WTC11 (cell line): ENCODE data around the gene ROR2. TPM values are rescaled to one million over a fixed set of nuclear protein-coding genes. Genes with fewer than 3 reads are reported as not detected.

Experiments
- ATAC-seq: fragments of 200-7000 bp; cut with Tn5 transposase; 2 replicates; pipeline ENCODE4 v1.10.0; 2021; ENCODE audit warnings: mild to moderate bottlenecking, moderate library complexity
- CTCF ChIA-PET: fragments of 300-600 bp; sonication (Branson Sonifier 250); formaldehyde crosslinking; loops from one replicate; lab custom pipeline; 2021; ENCODE audit warnings: antibody characterized with exemption; lab: Charles Lee
- POLR2A ChIA-PET: fragments of 350-600 bp; sonication (Branson Sonifier 250); formaldehyde crosslinking; loops from one replicate; lab custom pipeline; 2021; ENCODE audit warnings: antibody characterized with exemption; lab: Charles Lee
- DNase-seq: peaks from one replicate; pipeline ENCODE4 v3.0.0; 2021; ENCODE audit warnings: low spot score
- H3K27ac Mint-ChIP-seq: 2 replicates; pipeline ENCODE4 v1.8.0; 2021; ENCODE audit warnings: mixed read lengths
- H3K27me3 Mint-ChIP-seq: 2 replicates; pipeline ENCODE4 v1.8.0; 2021; ENCODE audit warnings: low read depth, mild to moderate bottlenecking, moderate library complexity, mixed read lengths
- H3K36me3 Mint-ChIP-seq: 2 replicates; pipeline ENCODE4 v1.8.0; 2021; ENCODE audit warnings: mixed read lengths
- H3K4me1 Mint-ChIP-seq: 2 replicates; pipeline ENCODE4 v1.8.0; 2022; ENCODE audit warnings: mixed read lengths
- H3K4me3 Mint-ChIP-seq: 2 replicates; pipeline ENCODE4 v1.8.0; 2021; ENCODE audit warnings: mild to moderate bottlenecking, moderate library complexity, mixed read lengths
- H3K9me3 Mint-ChIP-seq: 2 replicates; pipeline ENCODE4 v1.8.0; 2021; ENCODE audit warnings: mixed read lengths
- ARID4B ChIP-seq: sonication (generic); formaldehyde crosslinking; IDR thresholded peaks from 2 replicates; pipeline ENCODE4 v1.8.0; 2023; ENCODE audit warnings: missing genetic modification reagents, mild to moderate bottlenecking, borderline replicate concordance
- ATF3 ChIP-seq: sonication (generic); formaldehyde crosslinking; conservative IDR thresholded peaks from 2 replicates; pipeline ENCODE4 v1.8.1; 2022; ENCODE audit warnings: mild to moderate bottlenecking, missing genetic modification reagents
- CBFB ChIP-seq: sonication (generic); formaldehyde crosslinking; IDR thresholded peaks from 2 replicates; pipeline ENCODE4 v1.8.1; 2022; ENCODE audit warnings: mild to moderate bottlenecking, low read depth, missing genetic modification reagents
- E2F4 ChIP-seq: sonication (generic); formaldehyde crosslinking; IDR thresholded peaks from 2 replicates; pipeline ENCODE4 v1.8.1; 2022; ENCODE audit warnings: low read depth, mild to moderate bottlenecking, moderate library complexity, missing genetic modification reagents, borderline replicate concordance
- E2F5 ChIP-seq: sonication (generic); formaldehyde crosslinking; IDR thresholded peaks from 2 replicates; pipeline ENCODE4 v1.8.1; 2022; ENCODE audit warnings: mild to moderate bottlenecking, moderate library complexity, missing genetic modification reagents
- ELF4 ChIP-seq: sonication (generic); formaldehyde crosslinking; IDR thresholded peaks from 2 replicates; pipeline ENCODE4 v1.8.1; 2022; ENCODE audit warnings: low read depth, mild to moderate bottlenecking, moderate library complexity, missing genetic modification reagents
- ERG ChIP-seq: fragments of 250-450 bp; sonication (Bioruptor Pico); IDR thresholded peaks from 2 replicates; pipeline ENCODE4 v1.8.0; 2021; ENCODE audit warnings: mild to moderate bottlenecking
- FOXK1 ChIP-seq: sonication (generic); formaldehyde crosslinking; IDR thresholded peaks from 2 replicates; pipeline ENCODE4 v1.8.0; 2022; ENCODE audit warnings: mild to moderate bottlenecking, moderate library complexity, missing genetic modification reagents
- FOXP4 ChIP-seq: sonication (generic); formaldehyde crosslinking; IDR thresholded peaks from 2 replicates; pipeline ENCODE4 v1.8.0; 2022; ENCODE audit warnings: mild to moderate bottlenecking, missing genetic modification reagents
- IRF2 ChIP-seq: sonication (generic); formaldehyde crosslinking; IDR thresholded peaks from 2 replicates; pipeline ENCODE4 v1.8.0; 2022; ENCODE audit warnings: low read depth, missing genetic modification reagents, borderline replicate concordance
- JUN ChIP-seq: sonication (generic); formaldehyde crosslinking; IDR thresholded peaks from 2 replicates; pipeline ENCODE4 v1.8.0; 2023; ENCODE audit warnings: mild to moderate bottlenecking, missing genetic modification reagents
- NR2C2 ChIP-seq: sonication (generic); formaldehyde crosslinking; IDR thresholded peaks from 2 replicates; pipeline ENCODE4 v1.8.0; 2022; ENCODE audit warnings: mild to moderate bottlenecking, missing genetic modification reagents
- NR3C1 ChIP-seq: sonication (generic); formaldehyde crosslinking; conservative IDR thresholded peaks from 2 replicates; pipeline ENCODE4 v1.8.1; 2023; ENCODE audit warnings: low read depth, mild to moderate bottlenecking, missing genetic modification reagents
- OVOL2 ChIP-seq: fragments of 250-450 bp; sonication (Bioruptor Pico); IDR thresholded peaks from 2 replicates; pipeline ENCODE4 v1.9.0; 2021; ENCODE audit warnings: mild to moderate bottlenecking, borderline replicate concordance
- RORB ChIP-seq: fragments of 250-450 bp; sonication (Bioruptor Pico); IDR thresholded peaks from 2 replicates; pipeline ENCODE4 v1.9.0; 2021; ENCODE audit warnings: mild to moderate bottlenecking
- TEAD1 ChIP-seq: sonication (generic); formaldehyde crosslinking; IDR thresholded peaks from 2 replicates; pipeline ENCODE4 v1.8.0; 2022; ENCODE audit warnings: mild to moderate bottlenecking, missing genetic modification reagents
- TEAD4 ChIP-seq: sonication (generic); formaldehyde crosslinking; IDR thresholded peaks from 2 replicates; pipeline ENCODE4 v1.8.0; 2022; ENCODE audit warnings: mild to moderate bottlenecking, missing genetic modification reagents
- ZBTB21 ChIP-seq: sonication (generic); formaldehyde crosslinking; IDR thresholded peaks from 2 replicates; pipeline ENCODE4 v1.8.1; 2023; ENCODE audit warnings: mild to moderate bottlenecking, missing genetic modification reagents, borderline replicate concordance
- ZMAT4 ChIP-seq: fragments of 250-450 bp; sonication (Bioruptor Pico); IDR thresholded peaks from 2 replicates; pipeline ENCODE4 v1.9.0; 2021; ENCODE audit warnings: mild to moderate bottlenecking
- ZNF396 ChIP-seq: fragments of 250-450 bp; sonication (Bioruptor Pico); IDR thresholded peaks from 2 replicates; pipeline ENCODE4 v1.8.0; 2021; ENCODE audit warnings: mild to moderate bottlenecking, moderate library complexity, borderline replicate concordance
- total RNA-seq: library from RNA; stranded (reverse); gene quantifications from 3 replicates; pipeline ENCODE4 v1.2.3, GENCODE V29; 2021

The ROR2 gene
- total RNA-seq, 1 experiment from 2014 or later: 19.8 TPM

- no peak overlapping the region for H3K4me3 Mint-ChIP-seq
- ATAC-seq: no peak
- ChIA-PET CTCF (no interaction called here), POLR2A (no interaction called here)
- peaks cover 16% of the 10 kb centered on the region for H3K9me3 Mint-ChIP-seq
- DNase-seq: no peak
- no peaks in the 10 kb centered on the region for H3K27me3 Mint-ChIP-seq
- no peak overlapping the region for H3K27ac Mint-ChIP-seq
- H3K4me1 Mint-ChIP-seq: peaks cover 18% of the 10 kb centered on the region
- no peak for TF ChIP-seq NR3C1 (CRISPR knock-in tag)
- no peak for TF ChIP-seq ERG (CRISPR knock-in tag)
- TF ChIP-seq TEAD1: no peak
- no peak for TF ChIP-seq ZBTB21
- TF ChIP-seq RORB (CRISPR knock-in tag): no peak
- TF ChIP-seq E2F4 (CRISPR knock-in tag): no peak
- H3K36me3 Mint-ChIP-seq: peaks cover 13% of the 10 kb centered on the region
These were observed 85.0 kb downstream of the ROR2 start for GRCh38 chr9:91865041-91865440.

GRCh38 chr9:91864380-91864779 is 85.6 kb downstream of the ROR2 start:
- Mint-ChIP-seq H3K36me3 (peaks cover 20% of the 10 kb centered on the region), H3K27ac (no peak overlapping the region; the same call in 1 of the 2 replicates), H3K9me3 (peaks cover 20% of the 10 kb centered on the region), H3K4me3 (no peak overlapping the region), H3K27me3 (no peaks in the 10 kb centered on the region), H3K4me1 (peaks cover 18% of the 10 kb centered on the region)
- POLR2A ChIA-PET: no interaction called here
- TF ChIP-seq ATF3 (no peak), JUN (CRISPR knock-in tag) (no peak), E2F5 (no peak), FOXP4 (CRISPR knock-in tag) (no peak), ZNF396 (no peak), OVOL2 (CRISPR knock-in tag) (no peak), FOXK1 (no peak), NR2C2 (CRISPR knock-in tag) (no peak), ZMAT4 (no peak), IRF2 (CRISPR knock-in tag) (no peak), CBFB (CRISPR knock-in tag) (no peak), TEAD4 (no peak), ELF4 (no peak), ARID4B (CRISPR knock-in tag) (no peak)
- ATAC-seq: no peak
- no peak for DNase-seq
- CTCF ChIA-PET: no interaction called here
